ENCODE results near the gene METTL6. TPM values are rescaled to one million over a fixed set of nuclear protein-coding genes. Genes with fewer than 3 reads are reported as not detected.

METTL6 gene
- polyA plus RNA-seq, 1 experiment = 25.9 TPM

GRCh38 chr3:15440891-15441290 lies 13.5 kb upstream of the METTL6 start:
- H3K27ac ChIP-seq (ENCODE audit: low read depth, low read length) = no peak overlapping the region
- no peaks in the 10 kb centered on the region for H3K9me3 ChIP-seq (ENCODE audit: control insufficient read depth, insufficient read depth, low read length)
- no peak overlapping the region for H3K4me3 ChIP-seq (ENCODE audit: low read depth, low read length)
- TF ChIP-seq CTCF (IDR thresholded peaks at IDR 0.05; ENCODE audit: low read depth, low read length) = no peak
- H3K27me3 ChIP-seq (ENCODE audit: control insufficient read depth, insufficient read depth, low read length) = no peaks in the 10 kb centered on the region
- POLR2A ChIA-PET = no interaction called here
- CTCF ChIA-PET = no interaction called here
- no peak for DNase-seq (ENCODE audit: low read depth, low spot score)

- Histone ChIP-seq H3K9me3 (ENCODE audit: control insufficient read depth, insufficient read depth, low read length) (no peaks in the 10 kb centered on the region), H3K27me3 (ENCODE audit: control insufficient read depth, insufficient read depth, low read length) (no peaks in the 10 kb centered on the region), H3K4me3 (ENCODE audit: low read depth, low read length) (no peak overlapping the region), H3K27ac (ENCODE audit: low read depth, low read length) (no peak overlapping the region)
- ChIA-PET POLR2A (interaction anchor here (0.5 kb wide), 1 partner anchor 223 kb away, joined by 5 read pairs; no protein-coding TSS in a partner anchor), CTCF (interaction anchor here (0.6 kb wide), 1 partner anchor 320 kb away, joined by 3 read pairs; no protein-coding TSS in a partner anchor)
- no peak for DNase-seq (ENCODE audit: low read depth, low spot score)
- TF ChIP-seq CTCF (IDR thresholded peaks at IDR 0.05; ENCODE audit: low read depth, low read length) = no peak
Measured at GRCh38 chr3:15439476-15439875, 12.1 kb upstream of the METTL6 start.

GRCh38 chr3:15438983-15439382 lies 11.6 kb upstream of the METTL6 start:
- Histone ChIP-seq H3K27ac (ENCODE audit: low read depth, low read length) (no peak overlapping the region), H3K4me3 (ENCODE audit: low read depth, low read length) (no peak overlapping the region), H3K27me3 (ENCODE audit: control insufficient read depth, insufficient read depth, low read length) (no peaks in the 10 kb centered on the region), H3K9me3 (ENCODE audit: control insufficient read depth, insufficient read depth, low read length) (no peaks in the 10 kb centered on the region)
- ChIA-PET CTCF (interaction anchor here (0.6 kb wide), 2 partner anchors 171 to 320 kb away, joined by 3 read pairs; no protein-coding TSS in a partner anchor), POLR2A (interaction anchor here (0.5 kb wide), 1 partner anchor 224 kb away, joined by 5 read pairs; no protein-coding TSS in a partner anchor)
- DNase-seq (ENCODE audit: low read depth, low spot score) = no peak
- no peak for TF ChIP-seq CTCF (IDR thresholded peaks at IDR 0.05; ENCODE audit: low read depth, low read length)

GRCh38 chr3:15436246-15436645 lies 8.9 kb upstream of the METTL6 start:
- CTCF ChIA-PET = no interaction called here
- no peak for TF ChIP-seq CTCF (IDR thresholded peaks at IDR 0.05; ENCODE audit: low read depth, low read length)
- no peaks in the 10 kb centered on the region for H3K27me3 ChIP-seq (ENCODE audit: control insufficient read depth, insufficient read depth, low read length)
- no peaks in the 10 kb centered on the region for H3K9me3 ChIP-seq (ENCODE audit: control insufficient read depth, insufficient read depth, low read length)
- no peak overlapping the region for H3K4me3 ChIP-seq (ENCODE audit: low read depth, low read length)
- POLR2A ChIA-PET = no interaction called here
- no peak for DNase-seq (ENCODE audit: low read depth, low spot score)
- H3K27ac ChIP-seq (ENCODE audit: low read depth, low read length) = no peak overlapping the region

- CTCF ChIA-PET = interaction anchor here (1.0 to 1.3 kb wide), 3 partner anchors 29 to 167 kb away, joined by 4 to 5 read pairs (median 4); no protein-coding TSS in a partner anchor
- no peak overlapping the region for H3K4me3 ChIP-seq (ENCODE audit: low read depth, low read length)
- H3K27ac ChIP-seq (ENCODE audit: low read depth, low read length) = no peak overlapping the region
- no peaks in the 10 kb centered on the region for H3K9me3 ChIP-seq (ENCODE audit: control insufficient read depth, insufficient read depth, low read length)
- POLR2A ChIA-PET = no interaction called here
- TF ChIP-seq CTCF (IDR thresholded peaks at IDR 0.05; ENCODE audit: low read depth, low read length) = no peak
- DNase-seq (ENCODE audit: low read depth, low spot score) = no peak
- no peaks in the 10 kb centered on the region for H3K27me3 ChIP-seq (ENCODE audit: control insufficient read depth, insufficient read depth, low read length)
Measured at GRCh38 chr3:15434756-15435155, 7.4 kb upstream of the METTL6 start.

Measured in AG04450 (cell line).